Duodenal mucosa (tissue), 2 donors: ENCODE measurements around the gene SPTLC2.
A peak's percentile ranks its signal among the peaks of the same experiment; 100 is the strongest.

ENCODE experiments used
- H3K27ac ChIP-seq: one replicate; pipeline ENCODE4 v1.7.0; 2013; ENCODE audit warnings: low read depth, low read length
- H3K27me3 ChIP-seq, 2 donors: one replicate each; pipeline ENCODE4 v1.7.0; 2013; ENCODE audit warnings: low read length in 2 of 2, control low read depth in 1 of 2; ENCODE audit not compliant: insufficient read depth in 2 of 2, control insufficient read depth in 1 of 2
- H3K36me3 ChIP-seq, 2 donors: one replicate each; pipeline ENCODE4 v1.7.0; 2013; ENCODE audit warnings: low read length in 2 of 2, control low read depth in 1 of 2; ENCODE audit not compliant: insufficient read depth in 2 of 2, control insufficient read depth in 1 of 2
- H3K4me1 ChIP-seq, 2 donors: one replicate each; pipeline ENCODE4 v1.7.0; 2013; ENCODE audit warnings: low read length in 2 of 2, control low read depth in 1 of 2; ENCODE audit not compliant: insufficient read depth in 2 of 2, control insufficient read depth in 1 of 2
- H3K4me3 ChIP-seq, 2 donors: one replicate each; pipeline ENCODE4 v1.7.0; 2013; ENCODE audit warnings: low read length in 2 of 2, low read depth in 1 of 2
- H3K9ac ChIP-seq, 2 donors: one replicate each; pipeline ENCODE4 v1.7.0; 2013; ENCODE audit warnings: low read length in 2 of 2, low read depth in 1 of 2
- H3K9me3 ChIP-seq, 2 donors: one replicate each; pipeline ENCODE4 v1.7.0; 2013; ENCODE audit warnings: low read length in 2 of 2, control low read depth in 1 of 2; ENCODE audit not compliant: control insufficient read depth in 1 of 2

SPTLC2 gene

DNA sequence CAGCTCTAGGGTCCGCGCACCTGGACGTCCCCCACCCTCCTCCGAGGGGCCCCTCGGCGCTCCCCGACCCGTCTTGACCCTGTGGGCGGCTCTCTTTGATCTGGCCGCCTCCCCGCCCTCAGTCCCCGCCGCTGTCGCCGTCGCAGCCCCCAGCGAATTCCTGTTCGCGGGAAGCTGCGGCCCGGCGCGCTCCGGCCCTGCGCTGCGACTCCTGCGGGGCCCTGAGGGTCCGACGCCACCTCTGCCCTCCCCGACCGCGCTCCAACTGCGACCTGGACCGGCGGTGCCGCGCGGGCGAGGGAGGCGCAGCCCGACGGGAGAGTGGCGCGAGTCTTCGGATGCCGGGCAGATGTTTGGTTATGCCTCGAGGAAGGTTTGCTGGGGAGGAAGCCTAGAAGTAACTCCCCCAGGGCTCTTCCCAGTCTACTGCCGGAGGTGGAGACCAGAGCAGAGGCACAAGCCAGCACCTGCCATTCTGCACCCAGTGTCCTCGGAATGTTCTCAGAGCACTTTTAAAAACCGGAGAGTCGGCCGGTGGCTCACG lies 117.4 kb downstream of the SPTLC2 start:
- Histone ChIP-seq H3K27me3 (peaks cover 20 to 27% of the 10 kb centered on the region in 2 donors), H3K36me3 (no peaks in the 10 kb centered on the region), H3K9me3 (no peaks in the 10 kb centered on the region), H3K4me1 (peaks cover 0 to 16% of the 10 kb centered on the region in 2 donors), H3K27ac (no peak overlapping the region), H3K4me3 (peak overlapping the region; percentile 56 to 61), H3K9ac (no peak overlapping the region)

DNA sequence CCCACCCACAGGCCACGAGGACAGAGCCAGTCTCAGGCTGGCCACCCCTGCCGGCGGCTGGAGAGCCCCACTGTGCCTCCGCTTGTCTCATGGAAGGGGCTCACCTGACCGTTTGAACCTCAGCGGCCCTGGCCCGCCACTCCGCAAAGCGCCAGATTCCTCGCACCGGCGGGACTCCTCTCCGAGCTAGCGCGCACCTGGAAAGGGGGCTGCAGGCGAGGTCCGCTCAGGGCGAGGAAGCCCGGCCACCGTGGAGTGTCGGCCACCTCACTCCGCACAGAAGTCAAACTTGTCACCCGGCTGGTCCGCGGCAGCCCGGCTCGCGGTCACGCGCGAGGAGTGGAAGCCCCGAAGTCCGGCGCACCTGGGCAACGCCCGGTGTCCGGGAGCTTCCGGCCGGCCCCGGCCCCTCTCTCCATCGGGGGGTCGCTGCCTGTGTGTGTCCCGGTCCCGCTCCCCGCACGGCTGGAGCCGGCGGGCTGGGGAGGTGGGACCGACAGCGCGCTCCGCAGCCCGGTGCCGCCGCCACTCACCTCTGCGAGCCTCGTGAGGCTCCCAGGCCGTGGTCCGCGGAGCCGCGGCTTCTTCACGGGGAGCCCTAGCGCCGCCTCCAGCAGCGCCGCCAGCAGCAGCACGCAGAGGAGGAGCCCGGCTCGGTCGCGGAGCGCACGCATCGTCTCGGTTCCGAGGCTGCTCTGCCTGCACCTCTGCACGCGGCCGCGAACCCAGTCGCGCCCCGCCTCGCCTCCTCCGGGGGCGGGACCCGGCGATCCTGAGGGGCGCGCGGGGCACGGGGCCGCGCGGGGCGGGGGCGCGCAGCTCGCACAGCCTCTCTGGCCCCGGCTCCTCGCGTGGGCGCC lies 118.1 kb downstream of the SPTLC2 start, which contains the start of gene ISM2:
Gene ISM2, minus strand, starts transcription at position 697 of the 860 bp plus-strand sequence. Its CDS starts 23 bp downstream, at position 674.
- H3K4me3 ChIP-seq = peak within 1 kb of the TSS; percentile 56 to 61
- no peaks in the 10 kb centered on the region for H3K9me3 ChIP-seq
- H3K4me1 ChIP-seq = peaks cover 0 to 16% of the 10 kb centered on the region in 2 donors
- no peak within 1 kb of the TSS for H3K9ac ChIP-seq
- peaks cover 20 to 27% of the 10 kb centered on the region in 2 donors for H3K27me3 ChIP-seq
- no peaks in the 10 kb centered on the region for H3K36me3 ChIP-seq
- no peak within 1 kb of the TSS for H3K27ac ChIP-seq

DNA sequence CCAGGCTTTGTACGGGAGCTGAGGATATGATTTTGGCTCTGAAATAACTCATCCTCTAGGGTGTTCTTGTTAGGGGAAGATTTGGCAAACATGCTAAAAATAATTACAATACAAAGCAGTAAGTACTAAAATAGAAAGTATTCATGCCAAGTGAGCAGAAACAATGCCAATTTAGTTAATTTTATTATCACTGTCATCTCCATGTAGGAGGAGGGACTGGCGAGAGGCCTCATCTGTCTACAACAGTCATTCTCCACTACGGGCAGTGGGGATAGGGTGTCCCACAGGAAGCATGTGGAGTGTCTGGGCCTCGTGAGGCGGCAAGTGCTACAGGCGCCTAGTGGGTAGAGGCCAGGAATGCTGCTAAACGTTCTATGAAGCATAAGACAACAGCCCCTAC lies 121.1 kb downstream of the SPTLC2 start:
- no peak overlapping the region for H3K9ac ChIP-seq
- no peak overlapping the region for H3K4me3 ChIP-seq
- H3K9me3 ChIP-seq = no peaks in the 10 kb centered on the region
- H3K36me3 ChIP-seq = no peaks in the 10 kb centered on the region
- H3K27me3 ChIP-seq = peaks cover 20 to 25% of the 10 kb centered on the region in 2 donors
- H3K27ac ChIP-seq = no peak overlapping the region
- peaks cover 0 to 16% of the 10 kb centered on the region in 2 donors for H3K4me1 ChIP-seq

DNA sequence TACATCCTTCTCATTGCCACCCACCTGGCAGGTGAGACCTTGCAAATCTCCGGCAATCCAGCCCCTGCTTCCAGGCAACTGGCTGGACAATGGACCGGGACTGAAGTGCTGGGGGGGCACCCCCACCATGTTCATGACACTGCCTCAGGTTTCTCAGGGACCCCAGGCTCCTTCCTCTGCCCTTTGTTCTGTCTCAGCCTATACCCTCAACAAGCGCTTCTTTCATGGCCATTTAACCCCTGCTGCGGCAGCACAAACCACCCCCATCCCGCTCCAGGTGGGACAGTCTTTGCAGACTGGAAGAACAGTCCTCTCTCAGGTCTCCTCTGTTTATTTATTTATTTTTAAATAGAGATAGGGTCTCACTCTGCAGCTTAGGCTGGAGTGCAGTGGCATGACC lies 125.4 kb downstream of the SPTLC2 start:
- no peaks in the 10 kb centered on the region for H3K27me3 ChIP-seq
- H3K4me3 ChIP-seq = no peak overlapping the region
- H3K36me3 ChIP-seq = no peaks in the 10 kb centered on the region
- H3K9ac ChIP-seq = no peak overlapping the region
- no peak overlapping the region for H3K27ac ChIP-seq
- H3K4me1 ChIP-seq = no peaks in the 10 kb centered on the region
- no peaks in the 10 kb centered on the region for H3K9me3 ChIP-seq

DNA sequence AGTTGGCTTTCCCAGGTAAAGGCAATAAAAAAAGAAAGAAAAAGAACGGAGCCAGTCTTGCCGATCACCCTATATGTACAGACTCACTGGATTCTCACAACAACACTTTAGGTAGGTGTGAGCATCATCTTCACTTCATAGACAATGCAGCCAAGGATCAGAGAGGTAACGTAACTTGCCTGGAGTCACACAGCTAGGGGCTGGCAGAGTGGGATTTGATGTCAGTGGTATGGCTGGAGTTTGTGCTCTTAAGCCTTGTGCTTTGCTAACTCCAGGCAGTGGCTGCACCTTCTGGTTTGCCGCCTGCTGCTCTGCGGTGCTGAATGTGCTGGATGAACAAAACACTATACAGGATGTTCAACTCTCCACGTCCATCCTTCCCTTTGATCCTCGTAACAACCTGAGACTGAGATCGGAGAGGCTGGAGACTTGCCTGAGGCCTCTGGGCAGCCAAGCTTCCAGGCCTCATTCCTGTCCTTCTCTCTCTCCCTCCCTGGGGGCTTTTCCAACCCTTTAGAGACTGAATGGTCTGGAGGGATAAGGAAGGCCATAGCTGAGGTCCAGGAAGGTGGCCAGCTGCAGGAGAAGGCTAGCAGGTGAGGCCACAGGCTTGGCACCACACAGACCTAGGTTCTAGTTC lies 126.0 kb downstream of the SPTLC2 start:
- H3K4me3 ChIP-seq = no peak overlapping the region
- no peaks in the 10 kb centered on the region for H3K27me3 ChIP-seq
- no peaks in the 10 kb centered on the region for H3K9me3 ChIP-seq
- H3K4me1 ChIP-seq = no peaks in the 10 kb centered on the region
- H3K36me3 ChIP-seq = no peaks in the 10 kb centered on the region
- H3K9ac ChIP-seq = no peak overlapping the region
- H3K27ac ChIP-seq = no peak overlapping the region

GRCh38 chr14:77489041-77489440 lies 127.4 kb downstream of the SPTLC2 start:
- H3K9me3 ChIP-seq = no peaks in the 10 kb centered on the region
- H3K4me3 ChIP-seq = no peak overlapping the region
- H3K9ac ChIP-seq = no peak overlapping the region
- H3K4me1 ChIP-seq = no peaks in the 10 kb centered on the region
- no peaks in the 10 kb centered on the region for H3K27me3 ChIP-seq
- H3K27ac ChIP-seq = no peak overlapping the region
- no peaks in the 10 kb centered on the region for H3K36me3 ChIP-seq

DNA sequence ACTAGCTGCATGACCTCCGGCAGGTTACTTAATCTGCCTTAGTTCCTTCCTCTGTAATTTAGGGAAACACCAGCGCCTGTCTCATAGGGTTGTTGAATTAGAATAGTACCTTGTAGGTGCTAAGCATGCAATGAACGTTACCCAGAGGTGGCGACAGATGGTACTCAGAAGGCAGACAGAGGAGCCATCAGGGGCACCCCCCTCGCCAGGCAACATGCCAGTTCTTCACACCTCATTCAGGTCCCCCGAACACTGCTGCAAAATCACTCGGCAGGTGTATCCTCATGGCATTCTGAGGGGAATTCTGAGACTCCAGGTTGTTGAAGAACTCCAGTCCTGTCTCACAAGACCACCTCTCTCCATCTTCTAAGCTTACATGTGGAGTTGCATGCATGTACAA lies 127.9 kb downstream of the SPTLC2 start:
- Histone ChIP-seq H3K9me3 (no peaks in the 10 kb centered on the region), H3K9ac (no peak overlapping the region), H3K4me1 (no peaks in the 10 kb centered on the region), H3K27ac (no peak overlapping the region), H3K36me3 (no peaks in the 10 kb centered on the region), H3K27me3 (no peaks in the 10 kb centered on the region), H3K4me3 (no peak overlapping the region)

DNA sequence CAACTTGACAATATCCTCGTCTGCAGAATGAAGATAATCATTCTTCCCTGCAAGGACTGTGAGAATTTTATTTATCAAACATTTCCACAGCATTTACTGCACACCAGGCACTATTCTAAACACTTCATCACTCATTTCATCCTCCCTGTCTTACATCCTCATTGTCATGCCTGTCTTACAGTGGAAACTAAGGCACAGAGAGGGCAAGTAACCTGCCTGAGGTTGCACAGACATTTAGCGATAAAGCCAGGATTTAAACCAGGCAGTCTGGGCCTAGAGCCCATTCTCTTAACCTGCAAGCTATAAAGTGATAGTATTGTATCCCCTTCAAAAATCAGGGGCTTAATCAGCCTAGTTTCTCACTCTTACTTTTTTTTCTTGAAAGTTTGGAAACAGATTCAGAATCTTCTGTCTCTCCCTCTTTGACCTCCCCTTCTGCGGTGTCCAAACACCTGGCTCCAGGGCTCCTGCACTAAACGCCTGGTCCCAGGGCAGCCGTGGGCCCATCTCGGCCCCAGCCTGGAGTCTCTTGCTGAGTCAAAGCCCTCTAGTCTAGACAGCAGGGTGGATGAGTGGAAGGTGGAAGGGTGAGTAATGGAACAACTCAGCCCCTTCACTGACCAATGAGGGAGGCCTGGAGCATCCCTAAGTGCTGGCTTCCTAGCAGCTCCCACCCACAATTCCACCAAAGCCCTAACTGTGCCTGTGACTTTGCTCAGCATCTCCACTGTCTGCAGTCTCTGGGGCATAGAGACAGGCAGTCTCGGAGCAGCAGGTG lies 130.3 kb downstream of the SPTLC2 start:
- Histone ChIP-seq H3K9me3 (no peaks in the 10 kb centered on the region), H3K27ac (no peak overlapping the region), H3K9ac (no peak overlapping the region), H3K4me1 (no peaks in the 10 kb centered on the region), H3K4me3 (no peak overlapping the region), H3K36me3 (no peaks in the 10 kb centered on the region), H3K27me3 (no peaks in the 10 kb centered on the region)

DNA sequence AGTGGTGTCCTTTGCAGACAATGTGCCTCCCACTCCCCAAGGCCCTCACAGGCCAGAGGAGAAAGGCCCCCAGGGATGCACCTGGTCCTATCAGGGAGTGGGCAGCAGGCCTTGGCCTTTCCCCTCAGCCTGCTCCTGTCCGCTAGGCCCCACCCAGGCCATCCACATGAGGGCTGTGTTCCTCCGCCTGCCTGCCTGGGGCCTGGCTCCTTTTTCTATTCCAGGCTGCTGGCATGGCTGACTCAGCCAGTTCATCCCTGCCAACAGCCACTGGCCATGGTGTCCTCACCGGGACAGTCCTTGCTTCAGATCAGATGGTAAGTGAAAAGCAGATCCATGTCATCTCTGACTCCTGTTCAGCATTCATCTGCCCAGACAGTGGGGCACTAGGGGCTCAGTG lies 131.2 kb downstream of the SPTLC2 start:
- no peaks in the 10 kb centered on the region for H3K27me3 ChIP-seq
- H3K9ac ChIP-seq = no peak overlapping the region
- H3K9me3 ChIP-seq = no peaks in the 10 kb centered on the region
- H3K4me1 ChIP-seq = no peaks in the 10 kb centered on the region
- no peak overlapping the region for H3K4me3 ChIP-seq
- H3K27ac ChIP-seq = no peak overlapping the region
- H3K36me3 ChIP-seq = no peaks in the 10 kb centered on the region
